KOPT-K1 (cell line): ENCODE results near the gene MS4A6E.
"Not testable (repeated sequence)": the region's sequence is repeated elsewhere in the genome, so short reads cannot be mapped to it uniquely, and the experiment has no call there.

Source experiments
- H3K27ac ChIP-seq: fragments of 200-600 bp; sonication (generic); 2 replicates; pipeline ENCODE4 v1.5.1; 2016; ENCODE audit warnings: antibody characterized with exemption, mild to moderate bottlenecking, low read depth, low read length; ENCODE audit not compliant: poor library complexity, severe bottlenecking
- H3K36me3 ChIP-seq: fragments of 200-600 bp; sonication (generic); 2 replicates; pipeline ENCODE4 v1.5.1; 2017; ENCODE audit warnings: antibody characterized with exemption, mild to moderate bottlenecking, low read length, moderate library complexity; ENCODE audit not compliant: insufficient read depth
- H3K9me3 ChIP-seq: fragments of 200-600 bp; sonication (generic); 2 replicates; pipeline ENCODE4 v1.5.1; 2017; ENCODE audit warnings: antibody characterized with exemption, low read length, mild to moderate bottlenecking; ENCODE audit not compliant: insufficient read depth, poor library complexity, severe bottlenecking

MS4A6E gene

GRCh38 chr11:60349990-60350389 is 22.9 kb downstream of the MS4A6E start:
- no peak overlapping the region for H3K27ac ChIP-seq
- H3K9me3 ChIP-seq = peaks cover 6% of the 10 kb centered on the region
- no peaks in the 10 kb centered on the region for H3K36me3 ChIP-seq

- no peaks in the 10 kb centered on the region for H3K36me3 ChIP-seq
- H3K9me3 ChIP-seq = peaks cover 16% of the 10 kb centered on the region
- no peak overlapping the region for H3K27ac ChIP-seq
Measured at GRCh38 chr11:60357771-60358170, 30.7 kb downstream of the MS4A6E start.

- peaks cover 11% of the 10 kb centered on the region for H3K9me3 ChIP-seq
- no peaks in the 10 kb centered on the region for H3K36me3 ChIP-seq
- H3K27ac ChIP-seq = no peak overlapping the region
Measured at GRCh38 chr11:60360621-60361020, 33.6 kb downstream of the MS4A6E start.

GRCh38 chr11:60362241-60362640 is 35.2 kb downstream of the MS4A6E start:
- peaks cover 11% of the 10 kb centered on the region for H3K9me3 ChIP-seq
- no peak overlapping the region for H3K27ac ChIP-seq
- H3K36me3 ChIP-seq = no peaks in the 10 kb centered on the region

- peaks cover 11% of the 10 kb centered on the region for H3K9me3 ChIP-seq
- H3K36me3 ChIP-seq = no peaks in the 10 kb centered on the region
- H3K27ac ChIP-seq = no peak overlapping the region
Measured at GRCh38 chr11:60363542-60364470, 36.8 kb downstream of the MS4A6E start.

DNA sequence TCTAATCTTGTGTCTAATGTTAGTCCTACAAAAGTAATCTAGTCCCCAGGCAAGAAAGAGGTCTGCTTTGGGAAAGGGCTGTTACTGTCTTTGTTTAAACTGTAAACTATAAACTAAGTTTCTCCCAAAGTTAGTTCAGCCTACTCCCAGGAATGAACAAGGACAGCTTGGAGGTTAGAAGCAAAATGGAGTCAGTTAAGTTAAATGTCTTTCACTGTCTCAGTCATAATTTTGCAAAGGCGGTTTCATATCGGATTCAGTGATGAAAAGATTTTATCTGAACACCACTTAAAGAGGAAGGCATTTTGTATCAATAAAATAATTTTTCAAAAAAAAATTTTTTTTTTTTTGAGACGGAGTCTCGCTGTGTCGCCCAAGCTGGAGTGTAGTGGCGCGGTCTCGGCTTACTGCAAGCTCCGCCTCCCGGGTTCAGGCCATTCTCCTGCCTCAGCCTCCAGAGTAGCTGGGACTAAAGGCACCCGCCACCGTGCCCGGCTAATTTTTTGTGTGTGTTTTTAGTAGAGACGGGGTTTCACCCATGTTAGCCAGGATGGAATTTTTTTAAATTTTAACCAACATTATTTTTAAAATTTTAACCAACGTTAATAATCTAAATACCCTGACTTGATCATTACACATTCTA is 39.3 kb downstream of the MS4A6E start:
- not testable (repeated sequence) for H3K36me3 ChIP-seq, H3K27ac ChIP-seq, H3K9me3 ChIP-seq

DNA sequence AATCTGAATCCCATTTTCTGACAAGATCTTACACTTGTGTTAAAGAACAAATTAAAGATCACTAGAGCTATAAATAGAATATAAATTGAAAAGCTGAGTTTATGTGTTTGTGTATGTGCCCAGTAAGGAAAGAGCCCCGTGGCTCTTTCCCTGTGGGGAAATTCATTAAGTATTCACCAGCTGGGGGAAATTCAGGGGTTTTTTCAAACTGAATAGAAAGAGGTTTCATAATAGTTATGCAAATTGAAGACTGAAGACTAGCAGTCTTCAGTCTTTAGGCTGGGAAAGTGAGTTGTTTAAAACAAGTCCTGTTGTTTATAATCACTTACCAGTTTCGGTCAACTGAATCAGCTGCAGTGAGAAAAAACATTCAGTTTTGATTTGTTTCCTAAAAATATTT is 40.0 kb downstream of the MS4A6E start:
- H3K27ac ChIP-seq = no peak overlapping the region
- no peaks in the 10 kb centered on the region for H3K9me3 ChIP-seq

DNA sequence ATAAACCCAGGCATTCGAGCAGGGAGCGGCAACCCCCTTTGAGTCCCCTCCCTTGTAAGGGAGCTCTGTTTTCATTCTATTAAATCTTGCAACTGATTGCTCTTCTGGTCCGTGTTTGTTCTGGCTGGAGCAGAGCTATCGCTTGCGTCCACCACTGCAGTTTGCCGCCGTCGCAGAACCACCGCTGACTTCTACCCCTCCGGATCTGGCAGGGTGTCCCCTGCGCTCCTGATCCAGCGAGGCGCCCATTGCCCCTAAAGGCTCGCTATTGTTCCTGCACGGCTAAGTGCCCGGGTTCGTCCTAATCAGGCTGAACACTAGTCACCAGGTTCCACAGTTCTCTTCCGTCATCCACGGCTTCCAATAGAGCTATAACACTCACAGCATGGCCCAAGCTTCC is 40.8 kb downstream of the MS4A6E start:
- no peaks in the 10 kb centered on the region for H3K9me3 ChIP-seq
- no peaks in the 10 kb centered on the region for H3K36me3 ChIP-seq
- H3K27ac ChIP-seq = no peak overlapping the region

More for the DNA sequence above, 40.0 kb downstream of the MS4A6E start:
- no peaks in the 10 kb centered on the region for H3K36me3 ChIP-seq

GRCh38 chr11:60370252-60370810 is 43.3 kb downstream of the MS4A6E start:
- Histone ChIP-seq H3K27ac (no peak overlapping the region), H3K36me3 (no peaks in the 10 kb centered on the region), H3K9me3 (no peaks in the 10 kb centered on the region)

DNA sequence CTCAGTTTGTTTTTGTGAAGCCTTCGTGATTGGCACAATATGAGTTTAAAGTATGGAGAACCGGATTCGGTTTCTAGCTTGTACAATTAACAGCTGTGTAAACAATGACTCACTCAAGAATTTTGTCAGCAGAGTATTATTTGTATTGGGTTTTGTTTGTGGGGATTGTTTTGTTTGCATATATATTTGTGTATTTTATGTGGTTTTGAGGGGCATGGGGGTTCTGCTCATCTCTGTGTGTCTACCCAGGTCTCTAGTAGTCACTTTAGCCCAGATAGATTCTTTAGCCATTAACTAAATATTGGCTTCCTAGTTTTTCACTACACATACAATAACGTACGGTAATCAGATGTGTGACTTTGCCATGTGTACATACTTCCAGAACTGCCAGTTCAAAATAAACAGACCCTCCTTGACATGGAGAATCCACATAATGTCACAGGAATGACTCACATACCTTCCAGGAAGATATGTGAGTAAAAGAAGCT is 43.8 kb downstream of the MS4A6E start:
- H3K27ac ChIP-seq = no peak overlapping the region
- no peaks in the 10 kb centered on the region for H3K9me3 ChIP-seq
- H3K36me3 ChIP-seq = no peaks in the 10 kb centered on the region

DNA sequence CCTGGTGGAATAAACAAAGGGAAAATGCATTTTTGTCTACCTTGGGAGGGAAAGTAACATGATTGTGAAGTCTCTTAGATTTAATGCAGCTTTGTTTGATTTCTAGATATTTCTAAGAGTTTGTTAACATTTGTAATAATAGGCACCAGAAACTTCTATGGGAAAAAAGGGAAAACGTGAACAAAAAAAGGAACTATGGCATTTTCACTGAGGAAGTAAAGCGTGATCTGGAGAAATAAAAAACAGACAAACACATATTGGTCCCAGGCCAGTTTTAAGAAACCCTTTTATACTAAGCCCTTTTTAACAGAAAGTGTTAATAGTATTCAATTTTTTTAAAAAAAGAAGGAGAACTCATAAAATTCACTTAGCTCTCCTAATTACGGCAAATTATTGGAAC is 44.3 kb downstream of the MS4A6E start:
- Histone ChIP-seq H3K27ac (no peak overlapping the region), H3K36me3 (no peaks in the 10 kb centered on the region), H3K9me3 (no peaks in the 10 kb centered on the region)

DNA sequence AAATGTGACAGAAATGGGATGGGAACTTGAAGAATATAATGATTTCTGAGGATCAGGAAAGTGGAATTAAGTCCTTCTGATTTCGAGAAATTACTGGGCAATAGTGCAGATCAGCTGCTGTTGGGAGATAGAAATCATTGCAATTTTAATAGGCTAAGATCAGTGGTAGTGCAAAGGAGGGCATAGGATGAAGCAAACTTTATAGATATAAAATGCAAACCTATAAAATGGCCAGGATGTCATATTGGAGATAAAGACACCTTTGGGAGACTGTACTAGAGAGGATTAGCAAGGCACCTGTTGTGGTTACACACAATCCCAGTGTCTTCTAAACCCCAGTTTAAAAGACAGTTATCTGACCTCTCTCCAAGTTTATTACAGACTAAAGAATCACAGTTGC is 44.8 kb downstream of the MS4A6E start:
- no peak overlapping the region for H3K27ac ChIP-seq
- H3K9me3 ChIP-seq = no peaks in the 10 kb centered on the region
- H3K36me3 ChIP-seq = no peaks in the 10 kb centered on the region

- no peak overlapping the region for H3K27ac ChIP-seq
- H3K9me3 ChIP-seq = no peaks in the 10 kb centered on the region
Measured at GRCh38 chr11:60372767-60373166, 45.7 kb downstream of the MS4A6E start.

DNA sequence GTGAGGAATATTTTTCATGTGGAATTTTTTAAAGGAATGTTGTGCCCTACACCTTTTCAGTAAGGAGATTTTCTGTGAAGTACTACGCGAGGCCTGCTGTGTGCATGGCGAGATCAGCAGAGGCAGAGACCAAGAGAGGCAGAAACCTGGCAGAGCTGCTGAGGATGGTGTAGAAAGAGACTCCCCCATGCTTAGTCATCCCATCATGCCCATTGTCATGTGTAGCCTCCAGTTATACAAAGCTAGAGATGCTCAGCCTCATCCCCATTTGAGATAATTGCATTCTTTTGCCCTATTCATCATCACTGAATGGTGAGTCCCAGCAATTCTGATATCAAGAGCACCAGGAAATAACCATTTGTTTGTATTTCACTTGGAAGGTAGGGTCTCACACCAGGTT is 48.3 kb downstream of the MS4A6E start:
- Histone ChIP-seq H3K9me3 (no peaks in the 10 kb centered on the region), H3K36me3 (no peaks in the 10 kb centered on the region), H3K27ac (no peak overlapping the region)

More at GRCh38 chr11:60372767-60373166, 45.7 kb downstream of the MS4A6E start:
- H3K36me3 ChIP-seq = no peaks in the 10 kb centered on the region

- Histone ChIP-seq H3K36me3 (no peaks in the 10 kb centered on the region), H3K27ac (no peak overlapping the region)
Measured at GRCh38 chr11:60376601-60377000, 49.5 kb downstream of the MS4A6E start.

More at GRCh38 chr11:60376601-60377000, 49.5 kb downstream of the MS4A6E start:
- no peaks in the 10 kb centered on the region for H3K9me3 ChIP-seq
